GM23338 (cell line): ENCODE measurements around the gene CHST12. TPM values are rescaled to one million over a fixed set of nuclear protein-coding genes. Genes with fewer than 3 reads are reported as not detected.

ENCODE experiments used
- ATAC-seq: fragments of 200-7000 bp; cut with Tn5 transposase; 3 replicates; pipeline ENCODE4 v1.9.1; 2020
- DNase-seq: peaks from one replicate; pipeline ENCODE4 v3.0.0-alpha.2; 2015; ENCODE audit warnings: low spot score
- H2AFZ ChIP-seq: fragments of 200-600 bp; sonication (generic); 2 replicates; pipeline ENCODE4 v1.8.0; 2016; ENCODE audit warnings: antibody characterized with exemption, mild to moderate bottlenecking, moderate library complexity
- H3F3A ChIP-seq: fragments of 200-600 bp; sonication (generic); replicated peaks from 2 replicates; pipeline ENCODE4 v1.8.0; 2017; ENCODE audit warnings: antibody characterized with exemption, mixed run types, low read depth
- H3K27ac ChIP-seq: fragments of 200-600 bp; sonication (generic); 2 replicates; pipeline ENCODE4 v1.6.1; 2016; ENCODE audit warnings: low read depth
- H3K27me3 ChIP-seq: fragments of 200-600 bp; sonication (generic); 2 replicates; pipeline ENCODE4 v1.8.0; 2016; ENCODE audit warnings: mild to moderate bottlenecking, mixed run types, moderate library complexity; ENCODE audit not compliant: insufficient read depth
- H3K36me3 ChIP-seq: fragments of 200-600 bp; sonication (generic); 2 replicates; pipeline ENCODE4 v1.8.0; 2016; ENCODE audit warnings: mild to moderate bottlenecking; ENCODE audit not compliant: insufficient read depth
- H3K4me1 ChIP-seq: fragments of 200-600 bp; sonication (generic); 2 replicates; pipeline ENCODE4 v1.8.0; 2016; ENCODE audit warnings: mild to moderate bottlenecking, moderate library complexity; ENCODE audit not compliant: insufficient read depth
- H3K4me2 ChIP-seq: fragments of 200-600 bp; sonication (generic); 2 replicates; pipeline ENCODE4 v1.7.1; 2017; ENCODE audit warnings: mixed run types
- H3K4me3 ChIP-seq: fragments of 200-600 bp; sonication (generic); 2 replicates; pipeline ENCODE4 v1.6.1; 2016; ENCODE audit warnings: mixed run types
- H3K79me2 ChIP-seq: fragments of 200-600 bp; sonication (generic); replicated peaks from 2 replicates; pipeline ENCODE4 v1.8.0; 2017; ENCODE audit warnings: mild to moderate bottlenecking; ENCODE audit not compliant: insufficient read depth
- H3K9me2 ChIP-seq: fragments of 200-600 bp; sonication (generic); 2 replicates; pipeline ENCODE4 v1.8.0; 2017; ENCODE audit not compliant: insufficient read depth
- H4K20me1 ChIP-seq: fragments of 200-600 bp; sonication (generic); replicated peaks from 2 replicates; pipeline ENCODE4 v1.8.0; 2017; ENCODE audit warnings: mild to moderate bottlenecking; ENCODE audit not compliant: insufficient read depth
- H3K27ac Mint-ChIP-seq: 2 replicates; pipeline ENCODE4 v1.8.0; 2020; ENCODE audit warnings: inconsistent platforms, mild to moderate bottlenecking, moderate library complexity, mixed read lengths
- H3K27me3 Mint-ChIP-seq: 3 replicates; pipeline ENCODE4 v1.8.0; 2022; ENCODE audit warnings: low read depth, mild to moderate bottlenecking, moderate library complexity, mixed read lengths, inconsistent platforms; ENCODE audit not compliant: insufficient read depth, poor library complexity
- H3K36me3 Mint-ChIP-seq: 3 replicates; pipeline ENCODE4 v1.8.0; 2021; ENCODE audit warnings: low read depth, mild to moderate bottlenecking, inconsistent platforms, moderate library complexity, mixed read lengths
- H3K4me1 Mint-ChIP-seq: 3 replicates; pipeline ENCODE4 v1.8.0; 2020; ENCODE audit warnings: mild to moderate bottlenecking, inconsistent platforms, mixed read lengths
- H3K4me3 Mint-ChIP-seq: 3 replicates; pipeline ENCODE4 v1.8.0; 2021; ENCODE audit warnings: moderate library complexity, mild to moderate bottlenecking, inconsistent platforms, mixed read lengths
- H3K9me3 Mint-ChIP-seq: 3 replicates; pipeline ENCODE4 v1.8.0; 2020; ENCODE audit warnings: moderate library complexity, mild to moderate bottlenecking, inconsistent platforms, mixed read lengths
- CTCF ChIP-seq, 2 experiments: fragments of 200-600 bp in 1 of 2; sonication (generic) in 1 of 2; conservative IDR thresholded peaks; 2 replicates each; pipeline versions ENCODE4 v1.5.1 to v1.6.1; 2016 to 2017; ENCODE audit warnings: antibody characterized with exemption in 2 of 2, low read depth in 2 of 2, mild to moderate bottlenecking in 2 of 2, moderate library complexity in 1 of 2
- ETS1 ChIP-seq: IDR thresholded peaks from 2 replicates; pipeline ENCODE4 v1.6.1; 2016; ENCODE audit warnings: antibody characterized with exemption
- NANOG ChIP-seq: IDR thresholded peaks from 2 replicates; pipeline ENCODE4 v1.6.1; 2016; ENCODE audit warnings: antibody characterized with exemption, borderline replicate concordance
- POLR2AphosphoS5 ChIP-seq: IDR thresholded peaks from 2 replicates; pipeline ENCODE4 v1.6.1; 2016; ENCODE audit warnings: antibody characterized with exemption, low read depth
- STAT1 ChIP-seq: IDR thresholded peaks from one replicate; pipeline ENCODE4 v1.6.1; 2016; ENCODE audit warnings: antibody characterized with exemption; ENCODE audit not compliant: unreplicated experiment
- ZNF331 ChIP-seq: fragments of 250-450 bp; sonication (Bioruptor Pico); IDR thresholded peaks from 2 replicates; pipeline ENCODE4 v1.5.0; 2020; ENCODE audit warnings: low read depth, mild to moderate bottlenecking, moderate library complexity
- polyA plus RNA-seq: library from polyadenylated mRNA; unstranded; fragments of >200 nt; fragmentation: Nextera tagmentation; extraction: Ambion mirVana; gene quantifications from 2 replicates; pipeline ENCODE4 v1.2.1, GENCODE V29; 2016
- total RNA-seq: library from RNA; depleted of rRNA; stranded (reverse); fragments of >200 nt; shearing (Covaris generic); gene quantifications from 2 replicates; pipeline ENCODE4 v1.2.3, GENCODE V29; 2014
- TF ChIP-seq, protein P1 (sequence below): fragments of 250-450 bp; sonication (Bioruptor Pico); IDR thresholded peaks from 2 replicates; pipeline ENCODE4 v1.5.0; 2020; ENCODE audit warnings: mild to moderate bottlenecking, moderate library complexity

CHST12 gene
- total and polyA plus RNA-seq, 2 experiments from 2014 or later = 10.1 to 14.6 TPM

- TF ChIP-seq CTCF (conservative IDR thresholded peaks at IDR 0.05; ENCODE audit: low read depth in 2 of 2) (no peak), POLR2AphosphoS5 (no peak)
- TF ChIP-seq, protein P1, sequence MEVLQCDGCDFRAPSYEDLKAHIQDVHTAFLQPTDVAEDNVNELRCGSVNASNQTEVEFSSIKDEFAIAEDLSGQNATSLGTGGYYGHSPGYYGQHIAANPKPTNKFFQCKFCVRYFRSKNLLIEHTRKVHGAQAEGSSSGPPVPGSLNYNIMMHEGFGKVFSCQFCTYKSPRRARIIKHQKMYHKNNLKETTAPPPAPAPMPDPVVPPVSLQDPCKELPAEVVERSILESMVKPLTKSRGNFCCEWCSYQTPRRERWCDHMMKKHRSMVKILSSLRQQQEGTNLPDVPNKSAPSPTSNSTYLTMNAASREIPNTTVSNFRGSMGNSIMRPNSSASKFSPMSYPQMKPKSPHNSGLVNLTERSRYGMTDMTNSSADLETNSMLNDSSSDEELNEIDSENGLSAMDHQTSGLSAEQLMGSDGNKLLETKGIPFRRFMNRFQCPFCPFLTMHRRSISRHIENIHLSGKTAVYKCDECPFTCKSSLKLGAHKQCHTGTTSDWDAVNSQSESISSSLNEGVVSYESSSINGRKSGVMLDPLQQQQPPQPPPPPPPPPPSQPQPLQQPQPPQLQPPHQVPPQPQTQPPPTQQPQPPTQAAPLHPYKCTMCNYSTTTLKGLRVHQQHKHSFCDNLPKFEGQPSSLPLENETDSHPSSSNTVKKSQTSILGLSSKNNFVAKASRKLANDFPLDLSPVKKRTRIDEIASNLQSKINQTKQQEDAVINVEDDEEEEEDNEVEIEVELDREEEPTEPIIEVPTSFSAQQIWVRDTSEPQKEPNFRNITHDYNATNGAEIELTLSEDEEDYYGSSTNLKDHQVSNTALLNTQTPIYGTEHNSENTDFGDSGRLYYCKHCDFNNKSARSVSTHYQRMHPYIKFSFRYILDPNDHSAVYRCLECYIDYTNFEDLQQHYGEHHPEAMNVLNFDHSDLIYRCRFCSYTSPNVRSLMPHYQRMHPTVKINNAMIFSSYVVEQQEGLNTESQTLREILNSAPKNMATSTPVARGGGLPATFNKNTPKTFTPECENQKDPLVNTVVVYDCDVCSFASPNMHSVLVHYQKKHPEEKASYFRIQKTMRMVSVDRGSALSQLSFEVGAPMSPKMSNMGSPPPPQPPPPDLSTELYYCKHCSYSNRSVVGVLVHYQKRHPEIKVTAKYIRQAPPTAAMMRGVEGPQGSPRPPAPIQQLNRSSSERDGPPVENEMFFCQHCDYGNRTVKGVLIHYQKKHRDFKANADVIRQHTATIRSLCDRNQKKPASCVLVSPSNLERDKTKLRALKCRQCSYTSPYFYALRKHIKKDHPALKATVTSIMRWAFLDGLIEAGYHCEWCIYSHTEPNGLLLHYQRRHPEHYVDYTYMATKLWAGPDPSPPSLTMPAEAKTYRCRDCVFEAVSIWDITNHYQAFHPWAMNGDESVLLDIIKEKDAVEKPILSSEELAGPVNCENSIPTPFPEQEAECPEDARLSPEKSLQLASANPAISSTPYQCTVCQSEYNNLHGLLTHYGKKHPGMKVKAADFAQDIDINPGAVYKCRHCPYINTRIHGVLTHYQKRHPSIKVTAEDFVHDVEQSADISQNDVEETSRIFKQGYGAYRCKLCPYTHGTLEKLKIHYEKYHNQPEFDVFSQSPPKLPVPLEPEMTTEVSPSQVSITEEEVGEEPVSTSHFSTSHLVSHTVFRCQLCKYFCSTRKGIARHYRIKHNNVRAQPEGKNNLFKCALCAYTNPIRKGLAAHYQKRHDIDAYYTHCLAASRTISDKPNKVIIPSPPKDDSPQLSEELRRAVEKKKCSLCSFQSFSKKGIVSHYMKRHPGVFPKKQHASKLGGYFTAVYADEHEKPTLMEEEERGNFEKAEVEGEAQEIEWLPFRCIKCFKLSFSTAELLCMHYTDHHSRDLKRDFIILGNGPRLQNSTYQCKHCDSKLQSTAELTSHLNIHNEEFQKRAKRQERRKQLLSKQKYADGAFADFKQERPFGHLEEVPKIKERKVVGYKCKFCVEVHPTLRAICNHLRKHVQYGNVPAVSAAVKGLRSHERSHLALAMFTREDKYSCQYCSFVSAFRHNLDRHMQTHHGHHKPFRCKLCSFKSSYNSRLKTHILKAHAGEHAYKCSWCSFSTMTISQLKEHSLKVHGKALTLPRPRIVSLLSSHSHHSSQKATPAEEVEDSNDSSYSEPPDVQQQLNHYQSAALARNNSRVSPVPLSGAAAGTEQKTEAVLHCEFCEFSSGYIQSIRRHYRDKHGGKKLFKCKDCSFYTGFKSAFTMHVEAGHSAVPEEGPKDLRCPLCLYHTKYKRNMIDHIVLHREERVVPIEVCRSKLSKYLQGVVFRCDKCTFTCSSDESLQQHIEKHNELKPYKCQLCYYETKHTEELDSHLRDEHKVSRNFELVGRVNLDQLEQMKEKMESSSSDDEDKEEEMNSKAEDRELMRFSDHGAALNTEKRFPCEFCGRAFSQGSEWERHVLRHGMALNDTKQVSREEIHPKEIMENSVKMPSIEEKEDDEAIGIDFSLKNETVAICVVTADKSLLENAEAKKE (CRISPR knock-in tag) = no peak
Measured at GRCh38 chr7:2470204-2471021, 67.0 kb downstream of the CHST12 start (continued).

DNA sequence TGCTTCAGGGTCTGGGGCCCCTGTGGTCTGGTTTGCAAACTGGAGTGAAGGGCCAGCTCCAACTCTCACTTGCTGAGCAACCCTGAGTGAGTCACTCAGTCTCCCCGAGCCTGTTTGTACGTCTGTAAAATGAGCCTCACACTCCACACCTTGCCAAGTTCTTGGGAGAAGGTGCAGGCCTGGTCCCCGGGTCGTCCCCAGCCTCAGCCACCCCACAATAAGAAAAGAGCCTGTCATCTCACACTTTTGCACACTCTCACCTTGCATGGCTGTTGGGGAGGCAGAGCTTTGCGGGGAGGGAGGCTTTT lies 67.6 kb downstream of the CHST12 start:
- H3K27ac ChIP-seq = no peak overlapping the region
- ATAC-seq = no peak
- no peak for TF ChIP-seq ZNF331 (CRISPR knock-in tag)
- TF ChIP-seq CTCF (conservative IDR thresholded peaks at IDR 0.05; ENCODE audit: low read depth in 2 of 2) = no peak
- TF ChIP-seq STAT1 = no peak
- no peak for TF ChIP-seq ETS1
- no peak for TF ChIP-seq NANOG

More for the DNA sequence above, 67.6 kb downstream of the CHST12 start:
- Histone ChIP-seq H3F3A (peaks cover 10% of the 10 kb centered on the region; the same call in 1 of the 2 replicates), H4K20me1 (no peaks in the 10 kb centered on the region), H3K27me3 (no peaks in the 10 kb centered on the region), H3K4me2 (no peak overlapping the region), H3K79me2 (no peaks in the 10 kb centered on the region), H3K4me1 (peaks cover 3% of the 10 kb centered on the region; the same call in 1 of the 2 replicates), H2AFZ (0 out of 2 replicates have a peak overlapping the region, but pooled peaks have one; percentile 23), H3K9me2 (no peaks in the 10 kb centered on the region), H3K4me3 (no peak overlapping the region), H3K36me3 (no peaks in the 10 kb centered on the region)
- Mint-ChIP-seq H3K36me3 (no peaks in the 10 kb centered on the region; the same call in 2 of the 3 replicates), H3K27me3 (peaks cover 14% of the 10 kb centered on the region), H3K4me3 (no peak overlapping the region), H3K9me3 (no peaks in the 10 kb centered on the region), H3K27ac (no peak overlapping the region; the same call in 1 of the 2 replicates), H3K4me1 (peaks cover 27% of the 10 kb centered on the region)
- no peak for DNase-seq
